Gastrocnemius medialis (tissue), 4 donors: Measurements from ENCODE around the gene ZNF521. TPM values are rescaled to one million over a fixed set of nuclear protein-coding genes. Genes with fewer than 3 reads are reported as not detected.

Experiments
- ATAC-seq, 2 donors: fragments of 150-250 bp; one replicate each; pipeline ENCODE4 v1.9.1; 2016
- DNase-seq, 2 donors: peaks; one replicate each; pipeline ENCODE4 v3.0.0-alpha.2; 2019
- H3K27ac ChIP-seq, 4 donors: fragments of 200-600 bp; sonication (generic); 1 replicate in 1 of 4; 2 replicates in 3 of 4; pipeline ENCODE4 v1.5.1; 2016 to 2018; ENCODE audit warnings: mild to moderate bottlenecking in 2 of 4, moderate library complexity in 1 of 4
- H3K27me3 ChIP-seq, 3 donors: fragments of 200-600 bp; sonication (generic) in 2 of 3; 1 replicate in 1 of 3; 2 replicates in 2 of 3; pipeline versions ENCODE4 v1.5.1 to v1.6.0; 2016 to 2019; ENCODE audit warnings: mild to moderate bottlenecking in 1 of 3, moderate library complexity in 1 of 3
- H3K36me3 ChIP-seq, 2 donors: fragments of 200-600 bp; sonication (generic) in 1 of 2; one replicate each; pipeline ENCODE4 v1.5.1; 2017 to 2018
- H3K4me1 ChIP-seq, 2 donors: fragments of 200-600 bp; sonication (generic) in 1 of 2; one replicate each; pipeline ENCODE4 v1.5.1; 2016 to 2017; ENCODE audit warnings: mild to moderate bottlenecking in 2 of 2
- H3K4me3 ChIP-seq, 4 donors: fragments of 200-600 bp; sonication (generic) in 3 of 4; 1 replicate in 1 of 4; 2 replicates in 3 of 4; pipeline ENCODE4 v1.5.1; 2016 to 2019; ENCODE audit warnings: mild to moderate bottlenecking in 2 of 4
- H3K9me3 ChIP-seq, 3 donors: fragments of 200-600 bp; sonication (generic) in 2 of 3; 1 replicate in 1 of 3; 2 replicates in 2 of 3; pipeline ENCODE4 v1.5.1; 2016 to 2019
- CTCF ChIP-seq, 5 experiments: fragments of 450-650 bp in 3 of 5; fragments of 200-600 bp in 2 of 5; sonication (generic) in 2 of 5; IDR thresholded peaks in 4 of 5; conservative IDR thresholded peaks in 1 of 5; 1 replicate in 4 of 5; 2 replicates in 1 of 5; pipeline ENCODE4 v1.5.1; 2016 to 2019; ENCODE audit warnings: antibody characterized with exemption in 5 of 5, mild to moderate bottlenecking in 3 of 5, moderate library complexity in 3 of 5
- POLR2A ChIP-seq, 2 donors: fragments of 450-650 bp; IDR thresholded peaks; one replicate each; pipeline ENCODE4 v1.6.1; 2017; ENCODE audit warnings: antibody characterized with exemption in 2 of 2, mild to moderate bottlenecking in 2 of 2, moderate library complexity in 2 of 2
- in situ Hi-C, 4 donors: fragments of 200-750 bp; cut with MboI; loops; one replicate each; pipeline versions ENCODE4 v1.15.0 to v1.8.0; 2017; ENCODE audit warnings: low sequenced_read_pairs in 4 of 4
- intact Hi-C: fragments of 100-400 bp; cut with DNase I; formaldehyde crosslinking; loops from one replicate; pipeline ENCODE4 v1.15.1; 2023; ENCODE audit warnings: low total_unique reads
- total RNA-seq, 4 donors: library from RNA; depleted of rRNA; stranded (reverse); fragments of >200 nt; gene quantifications; one replicate each; pipeline versions ENCODE4 v1.1.0 to v1.2.3, GENCODE V29; 2016

Gene ZNF521
- total RNA-seq, 4 donors from 2014 or later, result 3.5 to 15.6 (median 4.7) TPM

- ATAC-seq (no peak), DNase-seq (no peak)
- H3K4me1 ChIP-seq, result no peaks in the 10 kb centered on the region
- H3K4me3 ChIP-seq, result no peak overlapping the region
- no peaks in the 10 kb centered on the region for H3K9me3 ChIP-seq
- no peak for TF ChIP-seq CTCF (IDR thresholded peaks at IDR 0.05 in 4 of 5, conservative IDR thresholded peaks at IDR 0.05 in 1 of 5)
- no peak for TF ChIP-seq POLR2A (IDR thresholded peaks at IDR 0.05)
- in situ Hi-C loops (no loop called here), intact Hi-C loops (loop anchor here (5.0 kb wide), 1 partner anchor 637 kb away; no protein-coding TSS in a partner anchor)
- H3K36me3 ChIP-seq, result no peaks in the 10 kb centered on the region
- H3K27ac ChIP-seq, result no peak overlapping the region
- no peaks in the 10 kb centered on the region for H3K27me3 ChIP-seq
Observed at GRCh38 chr18:25244924-25245698, 106.9 kb downstream of the ZNF521 start.

- Histone ChIP-seq H3K4me3 (no peak overlapping the region), H3K36me3 (no peaks in the 10 kb centered on the region), H3K9me3 (no peaks in the 10 kb centered on the region), H3K27me3 (no peaks in the 10 kb centered on the region), H3K27ac (no peak overlapping the region), H3K4me1 (no peaks in the 10 kb centered on the region)
- DNase-seq, result no peak
- TF ChIP-seq POLR2A (IDR thresholded peaks at IDR 0.05), result no peak
- no peak for TF ChIP-seq CTCF (IDR thresholded peaks at IDR 0.05 in 4 of 5, conservative IDR thresholded peaks at IDR 0.05 in 1 of 5)
- intact Hi-C loops, result no loop called here
- ATAC-seq, result no peak
- in situ Hi-C loops, result no loop called here
Observed at GRCh38 chr18:25244170-25244569, 107.8 kb downstream of the ZNF521 start.

GRCh38 chr18:25243754-25244153 is 108.2 kb downstream of the ZNF521 start:
- H3K27me3 ChIP-seq, result no peaks in the 10 kb centered on the region
- H3K4me1 ChIP-seq, result no peaks in the 10 kb centered on the region
- in situ Hi-C loops, result no loop called here
- no peak for DNase-seq
- no peak for ATAC-seq
- H3K36me3 ChIP-seq, result no peaks in the 10 kb centered on the region
- no peak overlapping the region for H3K27ac ChIP-seq
- no peaks in the 10 kb centered on the region for H3K9me3 ChIP-seq
- TF ChIP-seq CTCF (IDR thresholded peaks at IDR 0.05 in 4 of 5, conservative IDR thresholded peaks at IDR 0.05 in 1 of 5) (no peak), POLR2A (IDR thresholded peaks at IDR 0.05) (no peak)
- H3K4me3 ChIP-seq, result no peak overlapping the region
- intact Hi-C loops, result no loop called here

- TF ChIP-seq POLR2A (IDR thresholded peaks at IDR 0.05) (no peak), CTCF (IDR thresholded peaks at IDR 0.05 in 4 of 5, conservative IDR thresholded peaks at IDR 0.05 in 1 of 5) (no peak)
- H3K27me3 ChIP-seq, result no peaks in the 10 kb centered on the region
- in situ Hi-C loops (no loop called here), intact Hi-C loops (no loop called here)
- no peak overlapping the region for H3K27ac ChIP-seq
- no peaks in the 10 kb centered on the region for H3K36me3 ChIP-seq
- no peak for DNase-seq
- no peaks in the 10 kb centered on the region for H3K9me3 ChIP-seq
- H3K4me3 ChIP-seq, result no peak overlapping the region
- no peaks in the 10 kb centered on the region for H3K4me1 ChIP-seq
- ATAC-seq, result no peak
Observed at GRCh38 chr18:25243257-25243656, 108.7 kb downstream of the ZNF521 start.

GRCh38 chr18:25240420-25240770 is 111.6 kb downstream of the ZNF521 start:
- TF ChIP-seq POLR2A (IDR thresholded peaks at IDR 0.05) (no peak), CTCF (IDR thresholded peaks at IDR 0.05 in 4 of 5, conservative IDR thresholded peaks at IDR 0.05 in 1 of 5) (no peak)
- ATAC-seq, result no peak
- H3K27me3 ChIP-seq, result no peaks in the 10 kb centered on the region

More at GRCh38 chr18:25240420-25240770, 111.6 kb downstream of the ZNF521 start:
- Histone ChIP-seq H3K4me1 (peaks cover 0 to 3% of the 10 kb centered on the region in 2 donors), H3K9me3 (no peaks in the 10 kb centered on the region), H3K27ac (no peak overlapping the region), H3K36me3 (no peaks in the 10 kb centered on the region), H3K4me3 (no peak overlapping the region)
- intact Hi-C loops (no loop called here), in situ Hi-C loops (no loop called here)
- DNase-seq, result no peak
